Heart left ventricle (tissue), 16 donors: ENCODE data around the gene INTS11. TPM values are rescaled to one million over a fixed set of nuclear protein-coding genes. Genes with fewer than 3 reads are reported as not detected.

Experiments used
- ATAC-seq, 4 donors: fragments of 200-7000 bp; cut with Tn5 transposase; one replicate each; pipeline ENCODE4 v1.9.1; 2020 to 2022; ENCODE audit warnings: moderate library complexity in 4 of 4, mild to moderate bottlenecking in 3 of 4, moderate number of reproducible peaks in 1 of 4
- DNase-seq, 5 donors: peaks; one replicate each; pipeline ENCODE4 v3.0.0-alpha.2; 2020
- H3K27ac ChIP-seq, 12 donors: fragments of 200-600 bp; sonication (generic) in 4 of 12; one replicate each; pipeline versions ENCODE4 v1.5.0 to v1.8.0; 2016 to 2022; ENCODE audit warnings: mild to moderate bottlenecking in 2 of 12
- H3K27me3 ChIP-seq, 9 donors: fragments of 200-600 bp; sonication (generic) in 2 of 9; one replicate each; pipeline versions ENCODE4 v1.5.1 to v1.8.0; 2016 to 2022; ENCODE audit warnings: mild to moderate bottlenecking in 3 of 9
- H3K36me3 ChIP-seq, 9 donors: fragments of 200-600 bp; sonication (generic) in 2 of 9; one replicate each; pipeline versions ENCODE4 v1.5.0 to v1.8.0; 2018 to 2022; ENCODE audit warnings: mild to moderate bottlenecking in 2 of 9
- H3K4me1 ChIP-seq, 12 donors: fragments of 200-600 bp; sonication (generic) in 4 of 12; one replicate each; pipeline versions ENCODE4 v1.5.0 to v1.8.0; 2016 to 2022; ENCODE audit warnings: mild to moderate bottlenecking in 3 of 12
- H3K4me3 ChIP-seq, 12 donors: fragments of 200-600 bp; sonication (generic) in 4 of 12; one replicate each; pipeline versions ENCODE4 v1.5.0 to v1.8.0; 2017 to 2022; ENCODE audit warnings: mild to moderate bottlenecking in 9 of 12, moderate library complexity in 4 of 12
- H3K9me3 ChIP-seq, 12 donors: fragments of 200-600 bp; sonication (generic) in 4 of 12; one replicate each; pipeline versions ENCODE4 v1.5.0 to v1.8.0; 2016 to 2022; ENCODE audit warnings: mild to moderate bottlenecking in 1 of 12
- CTCF ChIP-seq, 12 donors: fragments of 200-600 bp; sonication (generic) in 4 of 12; IDR thresholded peaks; one replicate each; pipeline versions ENCODE4 v1.5.0 to v1.8.0; 2018 to 2022; ENCODE audit warnings: antibody characterized with exemption in 12 of 12, mild to moderate bottlenecking in 5 of 12
- POLR2A ChIP-seq, 2 donors: fragments of 450-650 bp; IDR thresholded peaks; one replicate each; pipeline ENCODE4 v1.6.1; 2017; ENCODE audit warnings: antibody characterized with exemption in 2 of 2, mild to moderate bottlenecking in 2 of 2, moderate library complexity in 2 of 2
- WGBS, 4 donors: extraction: QIAGEN DNeasy Blood & Tissue Kit in 2 of 4; methylation state at CpG; one replicate each; pipeline versions ENCODE4 v1.1.5 to v1.1.7; 2013 to 2018; 5-methylcytosine and 5-hydroxymethylcytosine counted together
- intact Hi-C, 10 donors: fragments of 100-400 bp; cut with DNase I; formaldehyde crosslinking; loops; one replicate each; pipeline versions ENCODE4 v1.11.1 to v1.14.2; 2022
- polyA plus RNA-seq, 2 donors: library from polyadenylated mRNA; stranded (reverse); fragments of 200-250 nt; gene quantifications; one replicate each; pipeline ENCODE4 v1.2.3, GENCODE V29; 2013
- total RNA-seq, 9 donors: library from RNA; depleted of rRNA in 2 of 9; stranded (reverse); fragments of >200 nt in 2 of 9; fragmentation: NEBNext Ultra II Directional in 3 of 9; extraction: Animal tissue kit (Norgen Biotek cat#: 25700) in 3 of 9; gene quantifications; one replicate each; pipeline versions ENCODE4 v1.1.0 to v1.2.4, GENCODE V29; 2016 to 2023
- donor health status: ischemic (EF 13 %, LVEDD 7.1; RV severe dilation, severe dysfunction).
- donor health status: healthy with polysubstance abuse.
- donor health status: DM: no; HTN: yes; CAD: no.
- donor health status: DM: no; HTN: no; CAD: no.
- donor health status: ischemic (EF 25% LVEDD 6.9; RV normal size, moderate dysfunction).
- donor health status: ischemic (EF 25% LVEDD 5.7; RV mildly dilated, moderate dysfunction).
- donor health status: healthy.
- donor health status: DM: yes; HTN: yes; CAD: no.
- donor health status: ischemic (EF 35%, LVEDD 5.7; RV mildly dilated, moderate dysfunction).
- donor health status: nonischemic (EF 11% LVEDD 7.7; RV severe dilation, severe dysfunction).
- donor health status: DM: yes; HTN: yes; CAD: no.
- donor health status: PGD.
- donor health status: ischemic (EF 29% LVEDD 5.4; RV normal size, mild dysfunction).
- donor health status: nonischemic (EF 23%, LVEDD 6.1; RV moderate dilation, normal function).

Gene INTS11
- total and polyA plus RNA-seq, 11 donors: 46.8 to 117 (median 70.7) TPM

- H3K4me1 ChIP-seq: peaks cover 0 to 48% (median 29%) of the 10 kb centered on the region in 12 donors
- intact Hi-C loops: no loop called here
- no peak overlapping the region for H3K27ac ChIP-seq
- H3K4me3 ChIP-seq: no peak overlapping the region
- H3K36me3 ChIP-seq: peaks cover 0 to 40% (median 33%) of the 10 kb centered on the region in 9 donors
- no peak for DNase-seq
- no peaks in the 10 kb centered on the region for H3K27me3 ChIP-seq
- 78 to 86% (median 84%) methylated on average over 17 to 18 of the region's 18 CpGs for WGBS, 4 donors
- TF ChIP-seq CTCF (IDR thresholded peaks at IDR 0.05) (no peak), POLR2A (IDR thresholded peaks at IDR 0.05) (no peak)
- H3K9me3 ChIP-seq: no peaks in the 10 kb centered on the region
- no peak for ATAC-seq
Observed at GRCh38 chr1:1342584-1343115, 18.2 kb upstream of the INTS11 start.

- WGBS, 4 donors: 84 to 95% (median 95%) methylated on average over 6 to 28 of the region's 28 CpGs
- ATAC-seq: no peak
- intact Hi-C loops: no loop called here
- Histone ChIP-seq H3K27ac (no peak overlapping the region), H3K4me1 (peaks cover 0 to 42% (median 24%) of the 10 kb centered on the region in 12 donors), H3K27me3 (no peaks in the 10 kb centered on the region), H3K36me3 (peaks cover 0 to 45% (median 34%) of the 10 kb centered on the region in 9 donors), H3K9me3 (no peaks in the 10 kb centered on the region), H3K4me3 (no peak overlapping the region)
- no peak for TF ChIP-seq CTCF (IDR thresholded peaks at IDR 0.05)
- no peak for TF ChIP-seq POLR2A (IDR thresholded peaks at IDR 0.05)
- DNase-seq: no peak
Observed at GRCh38 chr1:1342061-1342562, 17.7 kb upstream of the INTS11 start.

- no peak for TF ChIP-seq CTCF (IDR thresholded peaks at IDR 0.05)
- TF ChIP-seq POLR2A (IDR thresholded peaks at IDR 0.05): no peak
- intact Hi-C loops: no loop called here
- no peaks in the 10 kb centered on the region for H3K27me3 ChIP-seq
Observed at GRCh38 chr1:1341549-1342021, 17.1 kb upstream of the INTS11 start.

GRCh38 chr1:1340791-1341548 is 16.5 kb upstream of the INTS11 start:
- peaks cover 0 to 31% (median 13%) of the 10 kb centered on the region in 12 donors for H3K4me1 ChIP-seq
- peaks cover 0 to 54% (median 41%) of the 10 kb centered on the region in 9 donors for H3K36me3 ChIP-seq
- DNase-seq (no peak), ATAC-seq (no peak)
- intact Hi-C loops: no loop called here
- no peaks in the 10 kb centered on the region for H3K9me3 ChIP-seq
- TF ChIP-seq CTCF (IDR thresholded peaks at IDR 0.05): no peak
- TF ChIP-seq POLR2A (IDR thresholded peaks at IDR 0.05): no peak
- no peaks in the 10 kb centered on the region for H3K27me3 ChIP-seq
- no peak overlapping the region for H3K4me3 ChIP-seq
- WGBS, 4 donors: 92 to 93% (median 92%) methylated on average over 36 of the region's 36 CpGs
- H3K27ac ChIP-seq: no peak overlapping the region

More at GRCh38 chr1:1341549-1342021, 17.1 kb upstream of the INTS11 start:
- DNase-seq: no peak
- no peak overlapping the region for H3K27ac ChIP-seq
- no peaks in the 10 kb centered on the region for H3K9me3 ChIP-seq
- ATAC-seq: no peak
- H3K36me3 ChIP-seq: peaks cover 0 to 50% (median 39%) of the 10 kb centered on the region in 9 donors
- 93 to 95% (median 94%) methylated on average over 7 to 17 of the region's 17 CpGs for WGBS, 4 donors
- peaks cover 0 to 37% (median 19%) of the 10 kb centered on the region in 12 donors for H3K4me1 ChIP-seq
- H3K4me3 ChIP-seq: no peak overlapping the region
